GM19328 (cell line): ENCODE data around the gene GPR101.
"Not testable (repeated sequence)": the region's sequence is repeated elsewhere in the genome, so short reads cannot be mapped to it uniquely, and the experiment has no call there.

ENCODE experiments used
- ATAC-seq: cut with Tn5 transposase; IDR thresholded peaks from one replicate; pipeline ENCODE4 v1.9.1; 2021; ENCODE audit warnings: mild to moderate bottlenecking, moderate library complexity; ENCODE audit not compliant: unreplicated experiment

The GPR101 gene

GRCh38 chrX:137028699-137029098 is 5.1 kb downstream of the GPR101 start:
- ATAC-seq, result no peak

GRCh38 chrX:137025930-137026329 is 7.9 kb downstream of the GPR101 start:
- no peak for ATAC-seq

GRCh38 chrX:137000236-137000635 is 33.6 kb downstream of the GPR101 start:
- not testable (repeated sequence) for ATAC-seq

DNA sequence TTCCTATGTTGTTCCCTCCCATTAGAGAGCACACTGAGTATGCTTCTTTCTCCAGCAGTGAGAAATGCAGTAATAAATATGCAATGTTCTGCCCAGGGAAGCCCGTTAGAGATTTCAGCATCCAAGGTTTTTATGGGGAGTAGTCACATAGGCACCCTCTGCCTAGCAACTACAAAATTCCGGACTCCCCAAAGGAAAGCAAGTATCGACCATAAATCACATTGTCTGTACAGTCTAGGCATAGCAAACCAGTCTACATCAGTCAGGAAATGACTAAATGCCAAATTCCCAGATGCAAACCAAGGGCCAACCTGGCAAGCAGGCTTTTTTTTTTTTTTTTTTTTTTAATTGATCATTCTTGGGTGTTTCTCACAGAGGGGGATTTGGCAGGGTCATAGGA is 34.8 kb downstream of the GPR101 start:
- no peak for ATAC-seq
